NCI-H226 (cell line): ENCODE measurements around the gene SPTBN5.

Experiments
- DNase-seq: peaks from one replicate; pipeline ENCODE4 v3.0.0-alpha.2; 2015

Gene SPTBN5

GRCh38 chr15:41893422-41894250 is at the start of gene SPTBN5:
SPTBN5 (minus strand) TSS chr15:41894053; CDS start chr15:41893497, 556 bp downstream.
- DNase-seq, result no peak

DNA sequence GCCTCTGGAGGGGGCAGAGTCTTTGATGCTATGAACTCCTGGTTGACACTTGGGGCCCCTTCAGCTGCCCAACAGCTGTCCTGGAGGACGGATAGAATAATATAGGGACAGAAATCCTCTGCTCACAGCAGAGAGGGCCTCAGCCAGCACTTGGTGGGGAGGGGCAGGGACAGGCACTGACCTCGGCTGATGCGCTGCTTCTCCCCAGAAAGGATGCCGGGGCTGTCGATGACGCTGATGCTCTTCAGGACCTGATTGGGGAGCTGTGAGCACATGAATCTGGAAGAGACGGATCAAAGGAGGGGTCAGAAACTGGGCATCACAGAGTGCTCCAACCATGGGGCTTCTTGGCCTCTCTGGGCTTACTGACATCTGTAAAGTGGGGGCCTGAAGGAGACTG is 49.0 kb upstream of the SPTBN5 start:
- DNase-seq, result no peak

- no peak for DNase-seq
These were observed 48.0 kb upstream of the SPTBN5 start for GRCh38 chr15:41941644-41942415.

DNA sequence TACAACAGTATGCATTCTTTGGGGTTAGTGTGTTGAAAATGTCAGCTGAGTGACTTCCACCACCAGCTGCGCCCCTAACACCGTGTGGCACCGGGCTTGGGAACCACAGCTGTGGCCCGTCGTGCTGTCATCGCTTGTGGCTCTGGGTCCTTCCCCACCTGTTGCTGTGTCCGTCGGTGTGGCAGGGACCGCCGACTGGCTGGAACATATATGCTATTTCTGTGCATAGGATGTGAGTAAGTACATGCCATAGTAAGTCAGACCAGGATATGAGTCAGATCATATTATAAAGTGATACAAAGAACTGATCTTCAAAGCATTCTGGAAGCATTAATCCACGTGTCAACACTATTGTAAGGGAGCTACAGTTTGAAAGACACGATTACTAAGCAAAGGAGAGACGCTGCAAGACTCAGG is 46.6 kb upstream of the SPTBN5 start:
- peak; percentile 71 for DNase-seq

- no peak for DNase-seq
These were observed 46.1 kb upstream of the SPTBN5 start for GRCh38 chr15:41939986-41940385.

DNA sequence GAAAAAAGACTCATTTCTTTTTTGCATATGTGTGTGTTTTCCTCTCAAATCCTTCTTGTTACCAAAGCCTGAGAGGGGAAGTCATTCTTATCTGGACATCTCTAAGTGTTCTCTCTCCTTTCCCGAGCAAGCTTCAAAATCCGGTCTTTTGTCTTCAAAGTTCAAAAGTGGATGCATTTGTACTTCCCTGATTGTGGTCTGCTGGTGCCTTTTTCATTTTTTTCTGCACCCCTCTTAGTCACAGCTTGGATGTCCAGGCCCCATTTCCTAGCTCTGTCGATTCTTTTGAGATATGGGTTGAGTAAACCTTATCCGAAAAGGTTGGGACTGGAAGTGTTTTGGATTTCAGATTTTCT is 43.7 kb upstream of the SPTBN5 start:
- DNase-seq, result no peak

- no peak for DNase-seq
These were observed 43.1 kb upstream of the SPTBN5 start for GRCh38 chr15:41936649-41937567.

- DNase-seq, result no peak
These were observed 42.3 kb upstream of the SPTBN5 start for GRCh38 chr15:41936155-41936554.

DNA sequence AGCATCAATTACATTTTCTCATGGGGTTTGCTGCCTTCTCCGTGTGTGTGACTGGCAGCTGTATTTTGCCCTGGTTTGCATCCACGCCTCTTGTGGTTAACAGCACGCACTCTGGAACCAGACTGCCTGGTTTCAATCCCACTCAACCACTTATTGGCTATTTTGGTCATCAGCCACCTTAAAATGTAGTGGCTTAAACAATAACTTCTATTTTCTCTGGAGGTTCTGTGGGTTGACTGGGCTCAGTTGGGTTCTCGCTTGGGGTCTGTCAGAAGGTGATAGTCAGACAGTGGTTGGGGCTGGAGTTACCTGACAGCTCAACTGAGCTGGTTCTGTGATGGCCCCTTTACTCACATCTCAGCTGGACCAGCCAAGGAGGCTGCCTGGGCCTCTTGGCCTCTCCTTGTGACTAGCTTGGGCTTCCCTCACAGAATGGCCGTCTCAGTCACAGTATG is 41.7 kb upstream of the SPTBN5 start:
- DNase-seq, result no peak

GRCh38 chr15:41934843-41935242 is 41.0 kb upstream of the SPTBN5 start:
- peak; percentile 45 for DNase-seq

- DNase-seq, result no peak
These were observed 39.9 kb upstream of the SPTBN5 start for GRCh38 chr15:41933771-41934170.

GRCh38 chr15:41933326-41933725 is 39.5 kb upstream of the SPTBN5 start:
- DNase-seq, result no peak

- DNase-seq, result no peak
These were observed 38.8 kb upstream of the SPTBN5 start for GRCh38 chr15:41932511-41933289.

GRCh38 chr15:41932101-41932500 is 38.2 kb upstream of the SPTBN5 start:
- no peak for DNase-seq

DNA sequence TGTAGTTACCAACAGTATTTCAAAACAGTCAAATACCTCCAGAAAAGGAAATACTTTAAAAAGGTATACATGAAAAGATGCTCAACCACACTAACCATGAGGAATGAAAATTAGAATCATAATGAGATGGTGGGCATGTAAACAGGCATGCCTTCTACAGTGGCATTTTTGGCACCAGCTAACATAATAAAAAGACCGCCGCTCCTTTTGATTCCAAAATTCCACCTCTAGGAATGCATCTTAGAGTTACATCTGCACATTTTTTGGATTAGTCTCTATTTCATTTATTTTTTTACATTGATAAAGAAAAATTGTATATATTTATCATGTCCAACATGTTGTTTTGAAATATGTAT is 37.0 kb upstream of the SPTBN5 start:
- no peak for DNase-seq

DNA sequence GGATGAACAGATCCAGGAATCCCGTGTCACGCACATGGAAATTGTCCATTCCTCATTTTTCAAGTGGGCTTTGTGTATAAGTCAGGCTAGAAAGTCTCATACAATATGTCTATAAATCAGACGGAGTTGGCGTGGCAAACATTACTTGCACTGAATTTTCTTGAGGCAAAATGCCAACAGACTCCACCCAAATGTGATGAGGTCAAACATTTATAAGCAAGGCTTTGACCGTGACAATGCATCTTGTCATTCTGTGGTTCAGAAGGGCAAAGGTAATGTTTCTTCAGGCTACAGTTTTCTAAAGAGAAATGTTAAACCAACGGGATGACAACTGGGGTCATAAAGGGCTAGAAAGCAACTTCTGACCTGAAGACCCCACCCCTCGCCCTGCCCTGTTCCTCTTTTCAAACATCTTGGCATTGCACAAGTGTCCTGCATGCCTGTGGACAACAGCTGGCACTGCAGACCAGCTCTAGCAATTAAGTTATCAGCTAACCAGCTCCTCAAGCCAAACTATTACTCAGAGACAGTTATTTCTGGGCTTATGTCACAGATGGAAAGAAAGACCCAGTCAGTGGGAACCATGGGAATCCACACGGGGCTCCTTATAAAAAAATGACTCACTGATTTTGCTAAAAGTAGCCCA is 36.5 kb upstream of the SPTBN5 start:
- DNase-seq, result peak; percentile 76

- no peak for DNase-seq
These were observed 35.1 kb upstream of the SPTBN5 start for GRCh38 chr15:41928637-41929620.

GRCh38 chr15:41928100-41928499 is 34.2 kb upstream of the SPTBN5 start:
- no peak for DNase-seq

GRCh38 chr15:41927536-41927935 is 33.7 kb upstream of the SPTBN5 start:
- DNase-seq, result no peak
